ENCODE data around the gene U2SURP.
A peak's percentile ranks its signal among the peaks of the same experiment; 100 is the strongest.
"Not testable (repeated sequence)": the region's sequence is repeated elsewhere in the genome, so short reads cannot be mapped to it uniquely, and the experiment has no call there.

U2SURP gene

GRCh38 chr3:142976621-142977398, 24.6 kb upstream of the U2SURP start:
- peak in 23 of 56 donors; percentile 1 to 66 (median 26) for DNase-seq

GRCh38 chr3:142977399-142977728, 24.0 kb upstream of the U2SURP start:
- DNase-seq, result no peak

GRCh38 chr3:142981108-142981507, 20.3 kb upstream of the U2SURP start:
- no peak for DNase-seq

- no peak for DNase-seq
These were observed 19.2 kb upstream of the U2SURP start for GRCh38 chr3:142982038-142982773.

- no peak for DNase-seq
These were observed 18.1 kb upstream of the U2SURP start for GRCh38 chr3:142983318-142983717.

GRCh38 chr3:142984255-142984654, 17.1 kb upstream of the U2SURP start:
- DNase-seq, result no peak

- peak in 1 of 56 donors; percentile 7 for DNase-seq
These were observed 14.2 kb upstream of the U2SURP start for GRCh38 chr3:142987080-142987700.

GRCh38 chr3:142987707-142988106, 13.7 kb upstream of the U2SURP start:
- DNase-seq, result no peak

- DNase-seq, result not testable (repeated sequence)
These were observed 13.1 kb upstream of the U2SURP start for GRCh38 chr3:142988221-142988620.

GRCh38 chr3:142988826-142989225, 12.5 kb upstream of the U2SURP start:
- not testable (repeated sequence) for DNase-seq

- DNase-seq, result no peak
These were observed 10.6 kb upstream of the U2SURP start for GRCh38 chr3:142990721-142991120.

GRCh38 chr3:142992323-142992722, 9.0 kb upstream of the U2SURP start:
- DNase-seq, result no peak

GRCh38 chr3:142993958-142994442, 7.4 kb upstream of the U2SURP start:
- DNase-seq, result peak in 28 of 56 donors; percentile 1 to 76 (median 18)

GRCh38 chr3:142997330-142997729, 4.0 kb upstream of the U2SURP start:
- DNase-seq, result no peak

GRCh38 chr3:142998439-142998838, 2.9 kb upstream of the U2SURP start:
- no peak for DNase-seq

- no peak for DNase-seq
These were observed 1.5 kb upstream of the U2SURP start for GRCh38 chr3:142999881-143000280.

- DNase-seq, result no peak
These were observed 842 bp upstream of the U2SURP start for GRCh38 chr3:143000528-143000927.

GRCh38 chr3:143001034-143001368, 369 bp upstream of the U2SURP start:
- peak in 14 of 56 donors; percentile 41 to 80 (median 68) for DNase-seq

- no peak for DNase-seq
These were observed 828 bp downstream of the U2SURP start for GRCh38 chr3:143002083-143002712.

- no peak for DNase-seq
These were observed 1.4 kb downstream of the U2SURP start for GRCh38 chr3:143002727-143003126.

- DNase-seq, result no peak
These were observed 3.5 kb downstream of the U2SURP start for GRCh38 chr3:143004823-143005222.

GRCh38 chr3:143010024-143010423, 8.7 kb downstream of the U2SURP start:
- no peak for DNase-seq

All from amygdala (tissue), 56 donors.